ENCODE results near the gene RTN4RL1.

The RTN4RL1 gene

DNA sequence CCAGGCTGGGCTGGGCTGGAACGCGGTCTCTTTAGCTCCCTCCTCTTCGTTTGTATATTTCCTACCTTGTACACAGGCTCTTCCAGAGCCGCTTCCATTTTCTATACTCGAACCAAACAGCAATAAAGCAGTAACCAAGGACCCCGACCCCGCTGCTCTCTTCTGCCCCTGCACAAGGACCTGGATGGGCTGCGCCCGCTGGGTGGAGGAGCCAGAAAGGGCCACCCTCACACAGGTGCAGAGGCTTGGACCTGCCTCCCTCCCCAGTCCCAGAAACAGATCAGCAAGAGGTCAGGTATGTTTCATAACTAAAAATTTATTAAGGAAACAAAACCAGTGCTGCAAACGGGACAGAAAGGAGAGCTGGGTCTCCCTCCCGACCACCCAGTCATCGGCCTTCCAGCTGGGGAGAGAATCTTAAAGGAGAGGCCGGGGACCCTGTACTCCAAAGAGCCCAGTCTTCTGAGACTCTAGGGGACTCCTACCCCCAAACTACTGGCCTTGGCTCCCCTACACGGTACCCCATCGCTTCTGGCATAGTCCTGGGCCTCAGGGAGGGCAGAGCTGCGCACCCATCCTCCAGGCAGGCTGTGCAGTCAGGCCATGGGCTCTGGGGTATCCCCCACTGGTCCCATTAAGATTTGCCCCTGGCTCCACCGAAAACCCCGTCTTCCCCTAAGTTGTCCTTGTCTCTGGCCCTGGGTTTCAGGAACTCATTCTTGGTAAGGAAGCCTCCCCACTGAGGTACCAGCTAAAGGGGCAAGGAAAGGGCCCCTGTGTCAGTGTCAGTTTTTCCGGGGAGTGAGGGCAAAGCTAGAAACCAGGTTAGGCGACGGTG is 34.6 kb upstream of the RTN4RL1 start:
- FAIRE-seq: no peak

DNA sequence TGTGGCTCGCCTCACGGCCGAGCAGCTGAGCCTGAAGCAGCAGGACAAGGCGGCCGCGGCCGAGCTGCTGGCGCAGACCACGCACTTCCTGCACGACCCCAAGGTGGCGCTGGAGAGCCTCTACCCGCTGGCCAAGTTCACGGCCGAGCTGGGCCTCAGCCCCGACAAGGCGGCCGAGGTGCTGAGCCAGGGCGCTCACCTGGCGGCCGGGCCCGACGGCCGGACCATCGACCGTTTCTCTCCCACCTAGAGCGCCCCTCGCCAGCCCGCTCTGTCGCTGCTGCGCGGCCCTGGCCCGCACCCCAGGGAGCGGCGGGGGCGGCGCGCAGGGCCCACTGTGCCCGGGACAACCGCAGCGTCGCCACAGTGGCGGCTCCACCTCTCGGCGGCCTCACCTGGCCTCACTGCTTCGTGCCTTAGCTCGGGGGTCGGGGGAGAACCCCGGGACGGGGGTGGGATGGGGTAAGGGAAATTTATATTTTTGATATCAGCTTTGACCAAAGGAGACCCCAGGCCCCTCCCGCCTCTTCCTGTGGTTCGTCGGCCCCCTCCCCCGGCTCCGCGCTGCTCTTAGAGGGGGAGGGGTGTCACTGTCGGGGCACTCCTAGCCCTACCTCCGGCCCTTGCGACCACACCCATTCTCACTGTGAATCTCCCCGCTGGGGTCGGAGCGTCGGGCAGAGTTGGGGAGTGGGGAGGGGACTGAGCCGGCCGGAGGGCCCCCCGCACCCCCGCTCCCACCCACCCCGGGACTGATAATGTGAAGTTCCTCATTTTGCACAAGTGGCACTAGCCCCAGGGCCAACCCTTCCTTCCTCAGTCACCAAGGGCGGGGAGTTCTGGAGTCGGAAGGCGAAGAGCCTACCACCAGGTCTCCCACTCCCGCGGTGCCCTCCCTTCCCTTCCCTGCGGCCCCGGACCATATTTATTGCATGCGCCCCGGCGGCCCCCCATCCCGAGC is 33.7 kb upstream of the RTN4RL1 start:
- FAIRE-seq: no peak

DNA sequence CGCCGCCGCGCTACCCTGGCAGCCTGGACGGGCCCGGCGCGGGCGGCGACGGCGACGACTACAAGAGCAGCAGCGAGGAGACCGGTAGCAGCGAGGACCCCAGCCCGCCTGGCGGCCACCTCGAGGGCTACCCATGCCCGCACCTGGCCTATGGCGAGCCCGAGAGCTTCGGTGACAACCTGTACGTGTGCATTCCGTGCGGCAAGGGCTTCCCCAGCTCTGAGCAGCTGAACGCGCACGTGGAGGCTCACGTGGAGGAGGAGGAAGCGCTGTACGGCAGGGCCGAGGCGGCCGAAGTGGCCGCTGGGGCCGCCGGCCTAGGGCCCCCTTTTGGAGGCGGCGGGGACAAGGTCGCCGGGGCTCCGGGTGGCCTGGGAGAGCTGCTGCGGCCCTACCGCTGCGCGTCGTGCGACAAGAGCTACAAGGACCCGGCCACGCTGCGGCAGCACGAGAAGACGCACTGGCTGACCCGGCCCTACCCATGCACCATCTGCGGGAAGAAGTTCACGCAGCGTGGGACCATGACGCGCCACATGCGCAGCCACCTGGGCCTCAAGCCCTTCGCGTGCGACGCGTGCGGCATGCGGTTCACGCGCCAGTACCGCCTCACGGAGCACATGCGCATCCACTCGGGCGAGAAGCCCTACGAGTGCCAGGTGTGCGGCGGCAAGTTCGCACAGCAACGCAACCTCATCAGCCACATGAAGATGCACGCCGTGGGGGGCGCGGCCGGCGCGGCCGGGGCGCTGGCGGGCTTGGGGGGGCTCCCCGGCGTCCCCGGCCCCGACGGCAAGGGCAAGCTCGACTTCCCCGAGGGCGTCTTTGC is 32.8 kb upstream of the RTN4RL1 start:
- FAIRE-seq: no peak

DNA sequence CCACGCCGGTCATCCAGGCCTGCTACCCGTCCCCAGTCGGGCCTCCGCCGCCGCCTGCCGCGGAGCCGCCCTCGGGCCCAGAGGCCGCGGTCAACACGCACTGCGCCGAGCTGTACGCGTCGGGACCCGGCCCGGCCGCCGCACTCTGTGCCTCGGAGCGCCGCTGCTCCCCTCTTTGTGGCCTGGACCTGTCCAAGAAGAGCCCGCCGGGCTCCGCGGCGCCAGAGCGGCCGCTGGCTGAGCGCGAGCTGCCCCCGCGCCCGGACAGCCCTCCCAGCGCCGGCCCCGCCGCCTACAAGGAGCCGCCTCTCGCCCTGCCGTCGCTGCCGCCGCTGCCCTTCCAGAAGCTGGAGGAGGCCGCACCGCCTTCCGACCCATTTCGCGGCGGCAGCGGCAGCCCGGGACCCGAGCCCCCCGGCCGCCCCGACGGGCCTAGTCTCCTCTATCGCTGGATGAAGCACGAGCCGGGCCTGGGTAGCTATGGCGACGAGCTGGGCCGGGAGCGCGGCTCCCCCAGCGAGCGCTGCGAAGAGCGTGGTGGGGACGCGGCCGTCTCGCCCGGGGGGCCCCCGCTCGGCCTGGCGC is 32.1 kb upstream of the RTN4RL1 start:
- no peak for FAIRE-seq

DNA sequence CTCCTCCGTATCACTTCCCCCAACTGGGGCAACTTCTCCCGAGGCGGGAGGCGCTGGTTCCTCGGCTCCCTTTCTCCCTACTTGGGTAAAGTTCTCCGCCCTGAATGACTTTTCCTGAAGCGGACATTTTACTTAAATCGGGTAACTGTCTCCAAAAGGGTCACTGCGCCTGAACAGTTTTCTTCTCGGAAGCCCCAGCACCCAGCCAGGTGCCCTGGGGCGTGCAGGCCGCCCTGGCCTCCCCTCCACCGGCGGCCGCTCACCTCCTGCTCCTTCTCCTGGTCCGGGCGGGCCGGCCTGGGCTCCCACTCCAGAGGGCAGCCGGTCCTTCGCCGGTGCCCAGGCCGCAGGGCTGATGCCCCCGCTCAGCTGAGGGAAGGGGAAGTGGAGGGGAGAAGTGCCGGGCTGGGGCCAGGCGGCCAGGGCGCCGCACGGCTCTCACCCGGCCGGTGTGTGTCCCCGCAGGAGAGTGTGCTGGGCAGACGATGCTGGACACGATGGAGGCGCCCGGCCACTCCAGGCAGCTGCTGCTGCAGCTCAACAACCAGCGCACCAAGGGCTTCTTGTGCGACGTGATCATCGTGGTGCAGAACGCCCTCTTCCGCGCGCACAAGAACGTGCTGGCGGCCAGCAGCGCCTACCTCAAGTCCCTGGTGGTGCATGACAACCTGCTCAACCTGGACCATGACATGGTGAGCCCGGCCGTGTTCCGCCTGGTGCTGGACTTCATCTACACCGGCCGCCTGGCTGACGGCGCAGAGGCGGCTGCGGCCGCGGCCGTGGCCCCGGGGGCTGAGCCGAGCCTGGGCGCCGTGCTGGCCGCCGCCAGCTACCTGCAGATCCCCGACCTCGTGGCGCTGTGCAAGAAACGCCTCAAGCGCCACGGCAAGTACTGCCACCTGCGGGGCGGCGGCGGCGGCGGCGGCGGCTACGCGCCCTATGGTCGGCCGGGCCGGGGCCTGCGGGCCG is 31.4 kb upstream of the RTN4RL1 start:
- no peak for FAIRE-seq

DNA sequence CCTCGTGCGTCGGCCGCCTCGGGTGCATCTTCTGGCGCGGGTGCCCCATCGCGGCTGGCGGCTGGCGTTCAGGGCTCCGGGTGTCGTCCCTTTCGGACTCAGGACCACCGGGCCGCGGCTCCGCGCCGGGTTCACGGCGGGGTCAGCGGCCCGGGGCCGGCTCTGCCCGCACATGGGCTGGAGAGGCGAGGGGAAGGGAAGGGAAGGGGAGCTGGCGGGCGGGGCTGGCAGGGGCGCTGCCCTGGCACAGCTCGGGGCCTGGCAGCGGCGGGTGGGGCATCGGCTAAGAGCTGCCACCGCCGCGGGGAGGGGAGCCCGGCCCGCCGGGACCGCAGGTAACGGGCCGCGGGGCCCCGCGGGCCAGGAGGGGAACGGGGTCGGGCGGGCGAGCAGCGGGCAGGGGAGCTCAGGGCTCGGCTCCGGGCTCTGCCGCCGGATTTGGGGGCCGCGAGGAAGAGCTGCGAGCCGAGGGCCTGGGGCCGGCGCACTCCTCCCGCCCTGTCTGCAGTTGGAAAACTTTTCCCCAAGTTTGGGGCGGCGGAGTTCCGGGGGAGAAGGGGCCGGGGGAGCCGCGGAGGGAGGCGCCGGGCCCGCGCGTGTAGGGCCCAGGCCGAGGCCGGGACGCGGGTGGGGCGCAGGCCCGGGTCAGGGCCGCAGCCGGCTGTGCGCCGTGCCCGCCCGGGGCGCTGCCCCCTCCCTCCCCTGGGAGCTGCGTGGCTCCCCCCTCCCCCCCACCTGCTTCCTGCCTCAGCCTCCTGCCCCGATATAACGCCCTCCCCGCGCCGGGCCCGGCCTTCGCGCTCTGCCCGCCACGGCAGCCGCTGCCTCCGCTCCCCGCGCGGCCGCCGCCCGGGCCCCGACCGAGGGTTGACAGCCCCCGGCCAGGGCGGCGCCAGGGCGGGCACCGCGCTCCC is 30.4 kb upstream of the RTN4RL1 start:
- FAIRE-seq: no peak

DNA sequence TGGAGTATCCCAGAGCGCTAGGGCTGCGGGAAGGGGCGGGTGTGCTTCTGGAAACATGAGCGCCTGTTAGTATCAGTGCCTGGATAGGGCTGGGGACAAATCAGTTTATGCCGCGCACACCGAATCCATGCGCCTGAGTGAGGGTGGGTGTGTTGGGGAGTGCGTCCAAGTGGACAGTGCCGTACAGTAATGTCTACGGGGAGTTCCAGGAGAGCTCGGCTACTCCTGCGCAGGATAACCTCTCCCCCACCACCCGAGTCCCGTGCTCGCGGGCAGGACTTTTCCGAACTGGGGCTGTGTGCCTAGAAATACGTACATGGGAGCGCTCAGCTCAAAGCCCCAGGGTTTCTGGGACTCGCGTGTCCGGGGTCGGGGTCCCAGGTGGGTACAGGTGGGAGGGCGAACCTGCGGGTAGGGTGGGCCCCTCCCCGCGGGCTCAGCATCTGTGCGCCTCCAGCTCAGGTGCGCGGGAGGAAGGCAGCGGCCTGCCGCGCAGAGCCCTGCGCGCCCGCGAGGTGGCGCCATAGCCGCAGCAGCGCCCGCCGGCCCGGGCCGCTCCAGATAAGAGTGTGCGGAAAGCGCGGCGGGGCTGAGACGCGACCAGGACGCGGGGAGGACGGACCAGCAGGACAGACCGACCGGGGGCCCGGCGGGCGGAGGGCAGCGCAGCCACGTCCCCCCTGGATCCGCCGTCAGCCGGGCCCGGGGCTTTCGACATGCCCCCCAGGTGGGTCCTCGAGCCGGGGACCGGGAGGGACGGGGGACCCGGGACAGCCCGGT is 29.6 kb upstream of the RTN4RL1 start, which contains the start of gene HIC1:
HIC1 (plus strand) TSS at position 592 of the 780 bp plus-strand sequence. CDS start 1,588 bp downstream, outside the sequence.
- FAIRE-seq: no peak

DNA sequence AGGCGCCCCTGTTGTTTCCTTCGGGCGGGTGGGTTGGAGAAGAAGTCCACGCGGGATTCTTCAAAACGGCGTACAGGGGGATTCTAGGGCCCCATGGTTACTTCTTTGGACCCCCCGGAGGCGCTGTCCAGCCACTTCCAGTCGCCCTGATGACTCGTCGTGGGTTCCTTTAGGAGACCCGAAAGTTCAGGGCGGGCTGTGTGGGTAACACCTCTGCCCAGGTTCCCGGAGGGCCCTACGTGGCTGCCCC is 29.1 kb upstream of the RTN4RL1 start:
- FAIRE-seq: no peak

DNA sequence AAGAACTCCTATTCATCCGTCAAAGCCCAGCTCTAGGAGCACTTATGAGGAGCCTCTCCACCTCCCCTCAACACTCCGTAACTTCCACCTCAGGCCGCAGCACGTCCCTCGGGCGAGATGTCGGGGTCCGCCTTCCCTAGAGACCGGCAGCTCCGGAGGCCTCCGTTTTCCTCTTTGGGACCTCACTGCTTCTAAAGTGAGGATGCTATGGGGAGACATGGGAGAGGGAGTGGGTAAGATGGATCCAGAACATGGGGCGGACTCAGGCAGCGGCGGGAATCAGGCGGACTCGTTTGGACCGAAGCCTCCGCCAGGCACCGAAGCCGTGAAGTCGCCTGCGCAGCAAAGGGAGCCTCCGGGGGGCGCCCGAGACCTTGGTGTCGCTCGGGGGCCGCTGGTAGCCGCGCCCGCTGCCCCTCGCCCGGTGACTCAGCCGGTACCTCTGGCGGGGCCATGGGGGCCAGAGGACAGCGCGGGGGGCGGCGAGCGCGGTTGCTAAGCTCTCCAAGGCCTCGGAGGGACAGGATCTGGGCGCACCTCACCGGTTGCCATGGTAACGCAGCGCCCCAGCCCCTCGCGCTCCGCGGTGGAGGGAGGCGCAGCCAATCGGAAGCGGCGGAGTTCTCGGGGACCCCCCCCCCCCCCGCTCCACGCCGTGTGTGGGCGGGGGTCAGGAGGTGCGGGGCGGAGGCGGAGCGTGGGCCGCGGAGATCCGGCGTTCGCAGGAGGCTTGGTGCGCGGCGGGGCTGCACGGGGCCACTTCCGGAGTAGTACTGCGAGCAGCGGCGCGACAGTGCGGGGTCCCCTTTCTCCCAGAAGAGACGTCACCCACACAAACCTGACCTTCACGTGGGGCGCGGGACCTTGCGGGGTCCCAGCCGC is 28.5 kb upstream of the RTN4RL1 start:
- no peak for FAIRE-seq

DNA sequence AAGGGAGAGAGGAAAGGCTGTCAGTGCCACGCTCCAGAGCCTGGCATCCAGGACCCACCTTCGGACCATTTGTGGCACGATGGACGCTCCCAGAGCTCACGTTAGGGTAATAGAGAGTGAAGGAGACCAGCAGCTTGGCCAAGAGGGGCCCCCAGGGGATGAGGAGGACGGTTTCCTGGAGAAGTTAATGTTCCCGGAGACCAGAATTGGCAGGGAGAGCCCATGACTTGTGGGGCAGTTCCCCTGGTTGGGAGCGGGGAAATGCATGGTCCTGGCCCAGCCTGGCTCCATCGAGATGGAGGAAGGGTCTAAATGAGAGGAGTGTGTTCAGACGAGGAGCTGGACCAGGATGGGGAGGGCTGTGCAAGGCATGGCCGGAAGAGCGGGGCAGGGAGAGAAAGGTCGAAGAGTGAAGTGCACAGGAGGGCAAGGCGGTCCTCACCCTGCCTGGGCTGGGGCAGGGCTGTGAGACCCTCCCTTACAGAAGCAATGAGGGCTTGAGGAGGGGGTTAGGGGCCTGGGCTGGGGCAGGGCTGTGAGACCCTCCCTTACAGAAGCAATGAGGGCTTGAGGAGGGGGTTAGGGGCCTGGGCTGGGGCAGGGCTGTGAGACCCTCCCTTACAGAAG is 26.9 kb upstream of the RTN4RL1 start:
- FAIRE-seq: no peak

DNA sequence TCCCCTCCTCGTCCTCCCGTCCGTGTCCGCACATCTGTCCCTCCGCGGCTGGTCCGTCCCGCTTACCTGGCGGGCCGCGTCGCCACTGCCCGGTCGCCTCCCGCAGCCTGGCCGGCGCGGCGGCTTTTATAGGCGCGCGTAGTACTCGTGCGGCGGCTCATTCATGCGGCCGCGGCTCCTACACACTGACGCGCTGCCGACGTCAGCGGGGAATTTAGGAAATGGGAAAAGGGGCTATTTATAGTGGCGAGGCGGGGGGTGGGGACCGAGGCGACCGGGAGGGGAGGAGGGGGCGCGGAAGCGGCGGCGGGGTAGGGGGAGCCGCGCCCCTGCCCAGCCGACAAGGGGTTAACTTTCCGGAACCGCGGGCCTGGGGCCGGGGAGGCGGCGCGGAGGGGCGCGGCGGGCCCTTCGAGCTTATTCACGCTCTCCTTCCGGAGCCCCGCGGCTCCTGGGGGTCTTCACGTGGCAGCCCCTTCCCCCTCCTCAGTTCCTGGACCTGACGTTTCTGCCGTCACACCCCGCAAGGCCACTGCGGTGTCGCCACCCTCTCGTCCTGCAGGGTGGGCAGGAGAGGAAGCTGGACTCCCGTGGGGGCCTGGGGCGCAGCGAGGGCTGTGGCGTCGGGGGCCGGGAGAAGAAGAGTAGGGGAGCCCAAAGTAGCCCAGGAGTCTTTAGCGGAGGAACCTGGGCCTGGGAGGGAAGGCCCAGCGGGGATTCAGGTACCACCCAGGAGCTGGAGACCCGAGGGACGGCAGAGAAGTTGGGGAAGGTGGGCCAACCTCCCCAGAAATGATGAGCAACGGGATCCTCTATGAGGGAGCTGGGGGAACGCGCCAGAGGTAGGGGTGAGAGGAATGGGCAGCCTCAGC is 26.2 kb upstream of the RTN4RL1 start:
- no peak for FAIRE-seq

DNA sequence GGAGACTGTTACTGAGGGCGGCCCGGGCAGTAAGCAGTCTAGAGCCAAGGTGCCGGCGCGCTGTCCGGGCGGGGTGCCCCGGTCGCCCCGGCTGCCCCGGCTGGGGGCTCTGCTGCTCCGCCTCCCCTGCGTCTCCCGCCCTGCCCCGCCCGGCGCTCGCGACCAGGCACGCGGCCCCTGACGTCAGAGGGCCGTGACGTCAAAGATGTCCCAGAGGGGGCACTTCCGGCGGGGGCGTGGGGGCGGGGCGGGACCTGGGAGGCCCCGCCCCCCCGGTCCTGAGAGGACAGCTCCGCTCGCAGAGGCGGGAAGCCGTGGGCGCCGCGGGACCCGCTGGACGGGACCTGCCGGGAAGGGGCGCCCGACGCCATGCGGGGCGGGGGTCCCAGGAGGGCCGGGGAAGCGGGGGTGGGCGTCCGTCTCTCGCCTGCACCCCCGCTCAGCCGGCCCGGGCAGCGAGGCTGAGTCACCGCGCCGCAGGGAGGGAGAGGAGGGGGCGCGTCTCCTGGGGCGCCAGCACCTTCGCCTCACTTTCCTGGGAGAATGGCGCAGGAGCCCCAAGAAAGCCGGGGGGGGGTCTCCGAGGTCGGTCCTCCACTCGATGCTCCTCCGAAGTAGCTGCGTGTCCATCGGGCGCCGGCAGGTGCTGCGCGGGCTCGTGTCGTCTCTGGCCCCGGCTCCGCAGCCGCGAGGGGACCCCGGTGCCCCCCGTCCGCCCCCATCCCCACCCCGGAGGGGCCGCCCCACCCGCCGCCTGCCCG is 25.3 kb upstream of the RTN4RL1 start:
- no peak for FAIRE-seq

DNA sequence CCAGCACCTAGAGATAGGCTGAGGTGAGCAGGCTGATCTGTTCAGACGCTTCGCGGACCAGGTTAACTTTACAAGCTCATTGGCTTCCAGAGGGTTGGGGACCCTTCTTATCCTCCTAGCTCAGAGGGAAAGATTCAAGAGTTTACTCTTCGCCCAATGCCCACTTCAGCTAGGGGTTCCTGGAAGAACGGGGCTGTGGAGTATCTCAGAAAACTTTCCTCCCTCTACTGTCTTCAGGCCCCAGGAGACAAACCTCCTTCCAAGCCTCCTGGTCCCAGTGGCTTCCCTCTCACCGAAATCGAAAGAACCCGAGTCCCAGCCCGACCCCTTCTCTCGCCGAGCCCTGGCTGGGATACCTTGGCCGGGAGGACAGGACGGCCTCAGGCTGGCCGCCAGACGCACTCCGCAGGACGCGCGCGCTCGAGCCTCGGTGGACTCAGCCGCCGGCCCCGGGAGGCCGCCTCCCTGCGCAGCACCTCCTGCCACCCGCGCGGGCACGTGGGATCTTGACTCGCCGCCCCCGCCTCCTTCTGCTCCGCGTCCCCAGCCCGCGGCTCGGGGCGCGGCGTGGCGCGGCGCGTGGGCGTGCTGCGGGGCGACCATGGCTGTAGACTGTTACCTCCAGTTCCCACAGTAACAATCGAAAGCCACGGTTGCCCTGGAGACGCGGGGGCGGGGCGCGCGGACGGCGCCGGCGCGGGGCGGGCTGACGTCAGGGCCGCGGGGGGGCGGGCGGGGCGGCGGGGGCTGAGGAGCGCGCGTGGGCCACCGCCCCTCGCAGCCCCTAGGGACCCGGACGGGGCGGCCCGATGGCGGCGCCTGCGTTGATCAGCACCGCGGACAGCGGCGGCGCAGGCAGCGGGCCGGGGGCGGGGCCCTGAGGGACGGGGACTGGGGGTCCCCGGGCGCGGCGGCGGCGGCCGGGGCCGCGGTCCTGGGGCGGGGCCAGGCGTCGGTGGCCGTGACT is 24.5 kb upstream of the RTN4RL1 start:
- FAIRE-seq: no peak

DNA sequence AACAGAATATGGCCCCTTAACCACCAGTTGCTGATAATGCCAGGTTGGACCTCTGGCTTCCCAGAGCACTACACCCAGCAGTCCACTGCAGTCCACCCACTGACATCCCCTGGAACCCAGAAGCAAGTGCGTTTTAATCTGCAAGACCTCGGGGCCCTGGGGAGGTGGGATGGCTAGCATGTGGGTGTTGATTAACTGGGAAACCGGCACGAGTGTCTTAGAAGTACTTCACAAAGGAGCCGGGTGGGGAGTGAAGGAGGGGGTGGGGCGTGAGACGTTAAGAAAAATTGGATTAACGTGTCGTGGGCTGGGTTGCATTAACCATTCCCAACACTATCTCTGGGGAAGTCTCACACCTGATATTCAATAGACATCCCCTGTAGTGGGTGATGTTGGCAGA is 23.7 kb upstream of the RTN4RL1 start:
- no peak for FAIRE-seq

DNA sequence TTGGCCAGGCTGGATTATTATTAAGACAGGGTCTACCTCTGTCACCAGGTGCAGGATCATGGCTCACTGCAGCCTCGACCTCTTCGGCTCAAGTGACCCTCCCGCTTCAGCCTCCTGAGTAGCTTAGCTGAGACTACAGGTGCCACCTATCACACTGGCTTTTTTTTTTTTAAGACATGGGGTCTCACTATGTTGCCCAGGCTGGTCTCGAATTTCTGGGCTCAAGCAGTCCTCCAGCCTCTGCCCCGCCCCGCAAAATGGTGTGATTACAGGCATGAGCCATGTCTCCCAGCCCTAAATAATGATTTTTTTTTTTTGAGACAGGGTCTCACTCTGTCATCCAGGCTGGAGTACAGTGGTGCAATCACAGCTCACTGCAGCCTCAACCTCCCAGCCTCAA is 22.5 kb upstream of the RTN4RL1 start:
- no peak for FAIRE-seq
